Smooth muscle cell of trachea (primary cell): ENCODE data around the gene C4orf50. TPM values are rescaled to one million over a fixed set of nuclear protein-coding genes. Genes with fewer than 3 reads are reported as not detected.

Source experiments
- total RNA-seq: library from RNA; depleted of rRNA; stranded (reverse); fragments of >200 nt; gene quantifications from 2 replicates; pipeline ENCODE4 v1.2.1, GENCODE V29; 2014

Gene C4orf50
- under 0.01 TPM in 1 of 2 replicates, not detected in the other for total RNA-seq

GRCh38 chr4:6018331-6018730 lies at the start of gene C4orf50:
TSS of gene C4orf50 (minus strand) at chr4:6018431.

GRCh38 chr4:5893004-5893580 lies 125.1 kb downstream of the C4orf50 start, which contains the start of gene CRMP1:
TSS of gene CRMP1 (minus strand) at chr4:5893086. CDS start at chr4:5892969, 117 bp downstream.

Other genes starting within 250 kb of the C4orf50 start
- 0.50 TPM in 1 of 2 replicates, not detected in the other for gene CRMP1, start 125.3 kb downstream of the C4orf50 start, total RNA-seq
- not detected in 2 replicates for gene JAKMIP1, start 182.1 kb upstream of the C4orf50 start, total RNA-seq